ENCODE data around the gene PPP3CB. TPM values are rescaled to one million over a fixed set of nuclear protein-coding genes. Genes with fewer than 3 reads are reported as not detected.

The PPP3CB gene
- total RNA-seq = 20.7 and 22.8 TPM in 2 replicates

DNA sequence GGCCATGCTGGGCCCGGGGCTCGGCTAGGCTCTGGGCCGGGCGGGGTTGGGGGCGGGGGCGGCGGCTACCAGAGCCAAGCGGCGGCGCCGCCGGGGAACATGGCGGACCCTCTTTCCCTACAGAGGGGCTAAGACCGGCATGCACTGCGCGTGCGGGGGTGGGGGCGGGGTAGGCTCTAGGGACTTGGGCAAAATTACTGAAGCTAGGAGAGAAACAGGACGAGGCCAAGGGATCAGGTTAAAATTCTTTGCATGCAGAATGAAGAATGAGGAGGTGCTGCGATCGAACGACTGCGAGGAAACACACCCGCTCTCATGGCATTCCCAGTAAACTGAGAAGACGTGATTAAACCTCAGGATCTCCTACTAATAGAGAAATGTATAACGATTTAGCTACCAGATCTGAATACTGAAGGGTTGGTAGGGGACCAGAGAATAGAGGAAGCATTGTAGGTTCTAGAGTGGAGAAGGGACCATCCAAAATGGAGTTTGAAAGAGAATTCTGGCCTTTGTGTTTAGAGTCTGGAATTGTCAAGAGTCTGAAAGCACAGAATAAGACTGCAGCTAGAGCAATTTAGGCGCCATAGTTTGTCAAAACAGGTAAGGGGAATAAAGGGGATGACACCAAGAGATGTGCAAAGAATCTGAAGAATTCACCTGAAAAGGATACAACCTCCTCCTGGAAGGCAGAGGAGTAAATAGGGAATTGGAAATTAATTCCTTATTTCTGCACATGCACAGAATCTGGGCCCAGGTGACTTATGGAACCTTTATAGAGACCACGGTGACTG is at the start of gene PPP3CB:
Gene PPP3CB, minus strand, starts transcription at position 141 of the 791 bp plus-strand sequence. Its CDS starts 135 bp downstream, at position 6.

GRCh38 chr10:73433538-73433867 is 62.3 kb downstream of the PPP3CB start, which contains the start of gene MSS51:
TSS of gene MSS51 (minus strand) at chr10:73433561. CDS start at chr10:73428284, 5,277 bp downstream.

DNA sequence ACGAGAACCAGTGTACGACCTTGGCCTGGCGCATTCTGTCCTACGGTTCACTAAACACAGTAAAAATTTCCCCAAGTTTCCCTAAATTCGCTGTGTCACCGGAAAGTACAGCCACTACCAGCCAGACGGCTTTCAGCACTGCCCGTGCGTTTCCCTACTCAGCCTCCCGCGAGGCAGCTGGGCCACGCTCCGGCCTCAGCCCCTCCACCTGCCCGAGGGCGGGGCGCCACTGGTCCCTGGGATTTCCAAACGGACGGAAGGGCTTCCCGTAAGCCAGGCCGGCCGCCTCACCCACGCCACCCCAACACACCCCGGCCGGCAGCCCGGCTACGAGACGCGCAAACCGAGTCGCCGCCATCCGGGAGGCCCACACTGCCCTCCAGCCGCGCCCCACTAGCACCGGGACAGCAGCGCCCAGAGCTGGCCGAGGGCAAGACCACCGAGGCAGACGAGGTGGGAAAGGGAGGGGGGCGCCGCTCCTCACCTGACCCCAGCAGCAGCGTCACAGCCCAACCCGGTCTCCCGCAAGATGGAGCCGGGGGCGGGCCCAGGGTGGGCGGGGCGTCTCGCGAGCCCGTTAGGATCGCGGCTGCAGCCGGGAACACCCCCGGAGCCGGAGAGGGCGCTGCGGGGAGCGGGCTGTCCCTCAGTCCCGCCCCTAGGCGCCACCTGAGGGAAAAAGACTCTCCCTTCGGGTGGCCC is 82.1 kb downstream of the PPP3CB start, which contains the start of gene ANXA7:
Gene ANXA7, minus strand, starts transcription at position 531 of the 702 bp plus-strand sequence. CDS start 13,202 bp downstream, outside the sequence.

Other genes with a start within 250 kb of the PPP3CB start
- gene DNAJC9, start 248.8 kb downstream of the PPP3CB start, total RNA-seq = 11.3 and 30.8 TPM in 2 replicates
- gene MRPS16, start 243.4 kb downstream of the PPP3CB start, total RNA-seq = 46.5 and 60.0 TPM in 2 replicates
- gene CFAP70, start 137.2 kb downstream of the PPP3CB start, total RNA-seq = 0.13 and 0.64 TPM in 2 replicates
- gene ANXA7, start 82.0 kb downstream of the PPP3CB start, total RNA-seq = 45.6 and 75.9 TPM in 2 replicates
- 0.39 and 0.96 TPM in 2 replicates for gene MSS51, start 62.5 kb downstream of the PPP3CB start, total RNA-seq
- gene USP54, start 95.3 kb upstream of the PPP3CB start, total RNA-seq = 5.8 and 6.5 TPM in 2 replicates
- 0.39 TPM in 1 of 2 replicates, not detected in the other for gene MYOZ1, start 145.4 kb upstream of the PPP3CB start, total RNA-seq
- gene SYNPO2L, start 160.0 kb upstream of the PPP3CB start, total RNA-seq = 0.08 TPM in 1 of 2 replicates, not detected in the other
- 0.13 and 4.4 TPM in 2 replicates for gene AGAP5, start 202.1 kb upstream of the PPP3CB start, total RNA-seq
- gene SEC24C, start 248.3 kb upstream of the PPP3CB start, total RNA-seq = 55.7 and 56.8 TPM in 2 replicates

Measured in epithelial cell of alveolus of lung (primary cell).